Right atrium auricular region (tissue), 2 donors: Measurements from ENCODE around the gene TPRA1. TPM values are rescaled to one million over a fixed set of nuclear protein-coding genes. Genes with fewer than 3 reads are reported as not detected.

Experiments used
- DNase-seq: peaks from one replicate; pipeline ENCODE4 v3.0.0-alpha.2; 2019; ENCODE audit warnings: low spot score
- H3K27ac ChIP-seq, 2 donors: fragments of 200-600 bp; sonication (generic); 1 replicate in 1 of 2; 2 replicates in 1 of 2; pipeline ENCODE4 v1.5.1; 2016 to 2019
- H3K27me3 ChIP-seq, 2 donors: fragments of 200-600 bp; sonication (generic); one replicate each; pipeline versions ENCODE4 v1.5.1 to v1.6.0; 2017 to 2019
- H3K36me3 ChIP-seq: fragments of 200-600 bp; sonication (generic); one replicate; pipeline ENCODE4 v1.5.1; 2016
- H3K4me1 ChIP-seq, 2 donors: fragments of 200-600 bp; sonication (generic); one replicate each; pipeline versions ENCODE4 v1.5.1 to v1.6.0; 2017 to 2019
- H3K4me3 ChIP-seq, 2 donors: fragments of 200-600 bp; sonication (generic); 1 replicate in 1 of 2; 2 replicates in 1 of 2; pipeline ENCODE4 v1.5.1; 2017 to 2019; ENCODE audit warnings: mild to moderate bottlenecking in 1 of 2, moderate library complexity in 1 of 2
- H3K9me3 ChIP-seq, 2 donors: fragments of 200-600 bp; sonication (generic); one replicate each; pipeline ENCODE4 v1.5.1; 2019
- CTCF ChIP-seq, 2 donors: fragments of 200-600 bp; sonication (generic); IDR thresholded peaks; one replicate each; pipeline ENCODE4 v1.5.1; 2019; ENCODE audit warnings: antibody characterized with exemption in 2 of 2
- total RNA-seq, 2 donors: library from RNA; depleted of rRNA; stranded (reverse); fragments of >200 nt; gene quantifications; one replicate each; pipeline ENCODE4 v1.1.0, GENCODE V29; 2016

Gene TPRA1
- total RNA-seq, 2 donors from 2014 or later = 24.0 to 27.3 TPM

DNA sequence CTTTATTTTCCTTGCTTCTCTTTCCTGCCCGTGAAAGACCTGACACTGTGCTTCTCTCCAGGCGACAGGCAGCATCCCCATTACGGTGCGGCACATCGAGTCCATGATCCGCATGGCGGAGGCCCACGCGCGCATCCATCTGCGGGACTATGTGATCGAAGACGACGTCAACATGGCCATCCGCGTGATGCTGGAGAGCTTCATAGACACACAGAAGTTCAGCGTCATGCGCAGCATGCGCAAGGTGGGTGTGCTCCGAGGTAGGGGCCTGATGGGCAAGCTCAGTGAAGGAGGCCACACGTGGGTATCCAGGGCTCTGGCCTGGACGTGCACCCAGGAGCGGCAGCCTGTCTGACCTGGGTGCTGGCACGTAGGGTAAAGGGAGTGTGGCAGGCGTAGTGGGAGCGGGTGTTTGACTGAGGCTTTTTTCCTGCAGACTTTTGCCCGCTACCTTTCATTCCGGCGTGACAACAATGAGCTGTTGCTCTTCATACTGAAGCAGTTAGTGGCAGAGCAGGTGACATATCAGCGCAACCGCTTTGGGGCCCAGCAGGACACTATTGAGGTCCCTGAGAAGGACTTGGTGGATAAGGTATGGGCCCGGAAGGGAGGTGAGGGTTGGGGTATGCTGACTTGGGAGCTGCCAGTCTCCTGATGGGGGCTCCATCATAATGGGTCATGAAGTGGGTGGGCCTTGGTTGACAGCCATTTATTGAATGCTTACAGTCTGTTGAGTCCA lies 30.3 kb upstream of the TPRA1 start:
- Histone ChIP-seq H3K27ac (no peak overlapping the region), H3K4me3 (no peak overlapping the region), H3K27me3 (no peaks in the 10 kb centered on the region), H3K36me3 (no peaks in the 10 kb centered on the region), H3K9me3 (no peaks in the 10 kb centered on the region), H3K4me1 (no peaks in the 10 kb centered on the region)
- no peak for TF ChIP-seq CTCF (IDR thresholded peaks at IDR 0.05)
- DNase-seq = no peak

DNA sequence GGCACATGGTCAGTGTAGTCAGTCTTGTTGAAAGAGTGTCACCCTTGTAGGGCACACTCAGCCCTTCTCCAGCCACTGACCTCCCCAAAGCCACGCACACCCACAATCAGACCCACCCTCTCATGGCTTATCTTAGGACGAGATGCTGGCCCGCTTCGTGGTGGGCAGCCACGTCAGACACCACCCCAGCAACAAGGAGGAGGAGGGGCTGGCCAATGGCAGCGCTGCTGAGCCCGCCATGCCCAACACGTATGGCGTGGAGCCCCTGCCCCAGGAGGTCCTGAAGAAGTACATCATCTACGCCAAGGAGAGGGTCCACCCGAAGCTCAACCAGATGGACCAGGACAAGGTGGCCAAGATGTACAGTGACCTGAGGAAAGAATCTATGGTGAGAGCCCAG lies 28.4 kb upstream of the TPRA1 start:
- no peak for DNase-seq
- Histone ChIP-seq H3K9me3 (no peaks in the 10 kb centered on the region), H3K36me3 (no peaks in the 10 kb centered on the region), H3K4me1 (no peaks in the 10 kb centered on the region), H3K4me3 (no peak overlapping the region), H3K27ac (no peak overlapping the region), H3K27me3 (no peaks in the 10 kb centered on the region)
- TF ChIP-seq CTCF (IDR thresholded peaks at IDR 0.05) = no peak

DNA sequence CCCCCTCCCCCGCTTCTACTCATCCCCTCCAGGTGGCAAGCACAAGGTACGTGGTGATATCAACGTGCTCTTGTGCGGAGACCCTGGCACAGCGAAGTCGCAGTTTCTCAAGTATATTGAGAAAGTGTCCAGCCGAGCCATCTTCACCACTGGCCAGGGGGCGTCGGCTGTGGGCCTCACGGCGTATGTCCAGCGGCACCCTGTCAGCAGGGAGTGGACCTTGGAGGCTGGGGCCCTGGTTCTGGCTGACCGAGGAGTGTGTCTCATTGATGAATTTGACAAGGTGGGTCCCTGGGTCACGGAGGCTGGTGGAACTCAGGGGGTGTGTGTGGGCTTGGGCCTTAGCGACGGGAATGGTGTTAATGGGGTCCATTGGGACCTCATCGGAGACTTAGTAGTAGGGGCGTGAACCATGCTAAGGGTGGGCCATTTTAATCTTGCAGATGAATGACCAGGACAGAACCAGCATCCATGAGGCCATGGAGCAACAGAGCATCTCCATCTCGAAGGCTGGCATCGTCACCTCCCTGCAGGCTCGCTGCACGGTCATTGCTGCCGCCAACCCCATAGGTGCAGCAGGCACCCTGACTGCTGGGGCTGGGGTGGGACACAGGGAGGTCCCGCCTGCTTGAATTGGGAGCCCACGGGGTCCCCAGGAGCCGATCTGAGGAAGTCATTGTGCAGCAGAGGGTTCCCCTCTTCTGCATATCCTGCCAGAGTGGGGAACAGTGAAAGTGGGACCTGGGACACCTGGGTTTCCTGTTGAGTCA lies 26.5 kb upstream of the TPRA1 start:
- no peak for DNase-seq
- no peak overlapping the region for H3K4me3 ChIP-seq
- H3K27me3 ChIP-seq = no peaks in the 10 kb centered on the region
- no peak for TF ChIP-seq CTCF (IDR thresholded peaks at IDR 0.05)
- H3K36me3 ChIP-seq = no peaks in the 10 kb centered on the region
- no peaks in the 10 kb centered on the region for H3K9me3 ChIP-seq
- H3K4me1 ChIP-seq = no peaks in the 10 kb centered on the region
- no peak overlapping the region for H3K27ac ChIP-seq

DNA sequence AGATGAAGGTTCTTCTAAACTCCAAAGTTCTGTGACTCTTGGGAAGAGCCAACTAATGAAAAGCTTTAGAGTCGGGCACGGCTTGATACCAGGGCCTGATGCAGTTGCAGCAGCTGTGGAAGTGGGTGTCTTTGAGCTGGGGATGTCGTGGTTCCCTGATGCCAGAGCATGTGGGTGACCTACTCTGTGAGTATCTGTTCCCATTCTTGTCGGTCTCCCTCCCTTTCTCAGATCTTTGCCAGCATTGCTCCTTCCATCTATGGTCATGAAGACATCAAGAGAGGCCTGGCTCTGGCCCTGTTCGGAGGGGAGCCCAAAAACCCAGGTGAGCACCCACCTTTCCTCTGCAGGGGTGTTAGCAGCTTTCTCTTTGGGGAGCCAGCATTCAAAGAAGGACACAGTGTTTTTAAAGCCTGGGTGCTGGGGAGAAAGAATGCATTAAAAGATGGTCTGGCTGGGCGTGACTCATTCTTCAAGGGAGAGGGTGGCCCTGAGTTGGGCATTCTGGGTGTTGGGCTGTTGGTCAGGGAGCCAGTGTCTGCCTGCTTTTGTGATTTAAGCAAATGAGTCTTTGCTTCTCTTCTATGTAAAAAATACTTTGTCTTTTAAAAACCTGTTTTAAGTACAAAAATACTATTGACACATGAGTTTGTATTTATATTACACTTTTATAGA lies 25.2 kb upstream of the TPRA1 start:
- H3K9me3 ChIP-seq = no peaks in the 10 kb centered on the region
- H3K27ac ChIP-seq = no peak overlapping the region
- TF ChIP-seq CTCF (IDR thresholded peaks at IDR 0.05) = no peak
- no peaks in the 10 kb centered on the region for H3K27me3 ChIP-seq
- H3K4me1 ChIP-seq = no peaks in the 10 kb centered on the region
- DNase-seq = no peak
- no peak overlapping the region for H3K4me3 ChIP-seq
- H3K36me3 ChIP-seq = no peaks in the 10 kb centered on the region

DNA sequence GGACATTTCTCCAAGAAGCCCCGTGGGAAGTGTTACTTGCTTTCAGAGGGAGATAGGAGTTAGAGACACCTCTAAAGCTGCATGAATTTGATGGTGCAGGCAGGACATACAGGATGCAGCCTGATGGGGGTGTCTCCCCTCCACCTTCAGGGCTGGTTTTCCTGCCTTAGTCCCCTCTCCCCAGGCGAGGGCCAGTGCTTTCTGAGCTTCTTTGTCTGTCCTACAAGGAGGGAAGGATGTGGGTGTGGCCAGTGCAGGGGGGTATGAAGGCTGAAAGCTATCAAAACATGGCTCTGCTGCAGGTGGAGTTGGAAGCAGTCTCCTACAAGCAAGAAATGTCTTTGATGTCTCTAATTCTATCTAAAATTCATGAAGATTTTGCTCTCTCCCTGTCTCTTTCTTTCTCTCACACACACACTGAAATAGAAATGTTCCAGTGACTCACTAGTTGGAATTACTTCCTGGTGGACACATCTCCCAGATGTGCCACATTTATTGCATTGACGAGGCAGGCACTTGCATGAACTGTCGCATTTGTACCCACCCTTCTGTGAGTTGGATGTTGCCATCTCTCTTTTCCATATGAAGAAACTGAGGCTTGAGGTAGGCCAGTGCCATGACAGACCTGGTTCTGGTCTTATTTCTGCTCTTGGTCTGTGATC lies 24.5 kb upstream of the TPRA1 start:
- no peak overlapping the region for H3K27ac ChIP-seq
- no peak for DNase-seq
- no peak for TF ChIP-seq CTCF (IDR thresholded peaks at IDR 0.05)
- no peak overlapping the region for H3K4me3 ChIP-seq
- no peaks in the 10 kb centered on the region for H3K4me1 ChIP-seq
- no peaks in the 10 kb centered on the region for H3K9me3 ChIP-seq
- H3K36me3 ChIP-seq = peaks cover 4% of the 10 kb centered on the region
- no peaks in the 10 kb centered on the region for H3K27me3 ChIP-seq
